ENCODE measurements around the gene SMIM41.

SMIM41 gene

DNA sequence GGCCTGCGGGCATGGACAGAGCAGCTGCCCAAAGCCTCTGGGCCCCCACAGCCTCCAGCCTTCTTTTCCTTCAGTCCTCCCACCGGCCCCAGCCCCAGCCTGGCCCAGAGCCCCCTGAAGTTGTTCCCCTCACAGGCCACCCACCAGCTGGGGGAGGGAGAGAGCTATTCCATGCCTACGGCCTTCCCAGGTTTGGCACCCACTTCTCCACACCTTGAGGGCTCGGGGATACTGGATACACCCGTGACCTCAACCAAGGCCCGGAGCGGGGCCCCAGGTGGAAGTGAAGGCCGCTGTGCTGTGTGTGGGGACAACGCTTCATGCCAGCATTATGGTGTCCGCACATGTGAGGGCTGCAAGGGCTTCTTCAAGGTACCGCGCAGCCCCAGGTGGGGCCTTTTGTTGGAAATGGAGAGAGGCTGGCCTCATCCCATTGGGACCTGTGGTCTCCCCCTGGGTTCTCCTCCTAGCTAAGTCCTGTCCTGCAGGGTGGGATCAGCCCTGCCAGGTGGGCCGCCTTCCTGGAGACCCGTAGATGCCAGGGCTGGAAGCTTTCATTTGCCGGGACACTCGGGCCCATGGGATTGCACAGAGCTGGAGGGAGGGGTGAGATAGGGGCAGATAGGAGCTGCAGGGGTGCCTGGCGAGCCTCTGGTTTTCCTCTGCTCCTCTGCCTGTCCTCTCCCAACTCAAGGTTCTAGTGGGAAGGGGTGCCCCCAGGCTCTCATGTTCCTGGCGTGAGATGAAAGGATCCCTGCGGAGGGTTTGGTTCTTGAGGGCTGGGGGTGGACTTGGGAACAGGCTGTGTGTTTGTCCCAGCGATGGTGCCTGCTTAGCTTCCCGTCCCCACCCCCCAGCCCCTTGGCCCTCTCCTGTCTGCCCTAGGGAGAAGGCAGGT, 24.4 kb upstream of the SMIM41 start:
- in situ Hi-C loops (cut with HindIII; ENCODE audit: low sequenced_read_pairs), result no loop called here
- no peak overlapping the region for H3K4me3 ChIP-seq (ENCODE audit: low read depth, low read length)
- DNase-seq (ENCODE audit: low read depth, low spot score), result no peak
- TF ChIP-seq, protein P1, sequence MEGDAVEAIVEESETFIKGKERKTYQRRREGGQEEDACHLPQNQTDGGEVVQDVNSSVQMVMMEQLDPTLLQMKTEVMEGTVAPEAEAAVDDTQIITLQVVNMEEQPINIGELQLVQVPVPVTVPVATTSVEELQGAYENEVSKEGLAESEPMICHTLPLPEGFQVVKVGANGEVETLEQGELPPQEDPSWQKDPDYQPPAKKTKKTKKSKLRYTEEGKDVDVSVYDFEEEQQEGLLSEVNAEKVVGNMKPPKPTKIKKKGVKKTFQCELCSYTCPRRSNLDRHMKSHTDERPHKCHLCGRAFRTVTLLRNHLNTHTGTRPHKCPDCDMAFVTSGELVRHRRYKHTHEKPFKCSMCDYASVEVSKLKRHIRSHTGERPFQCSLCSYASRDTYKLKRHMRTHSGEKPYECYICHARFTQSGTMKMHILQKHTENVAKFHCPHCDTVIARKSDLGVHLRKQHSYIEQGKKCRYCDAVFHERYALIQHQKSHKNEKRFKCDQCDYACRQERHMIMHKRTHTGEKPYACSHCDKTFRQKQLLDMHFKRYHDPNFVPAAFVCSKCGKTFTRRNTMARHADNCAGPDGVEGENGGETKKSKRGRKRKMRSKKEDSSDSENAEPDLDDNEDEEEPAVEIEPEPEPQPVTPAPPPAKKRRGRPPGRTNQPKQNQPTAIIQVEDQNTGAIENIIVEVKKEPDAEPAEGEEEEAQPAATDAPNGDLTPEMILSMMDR (IDR thresholded peaks at IDR 0.05; ENCODE audit: low read depth, low read length), result no peak

DNA sequence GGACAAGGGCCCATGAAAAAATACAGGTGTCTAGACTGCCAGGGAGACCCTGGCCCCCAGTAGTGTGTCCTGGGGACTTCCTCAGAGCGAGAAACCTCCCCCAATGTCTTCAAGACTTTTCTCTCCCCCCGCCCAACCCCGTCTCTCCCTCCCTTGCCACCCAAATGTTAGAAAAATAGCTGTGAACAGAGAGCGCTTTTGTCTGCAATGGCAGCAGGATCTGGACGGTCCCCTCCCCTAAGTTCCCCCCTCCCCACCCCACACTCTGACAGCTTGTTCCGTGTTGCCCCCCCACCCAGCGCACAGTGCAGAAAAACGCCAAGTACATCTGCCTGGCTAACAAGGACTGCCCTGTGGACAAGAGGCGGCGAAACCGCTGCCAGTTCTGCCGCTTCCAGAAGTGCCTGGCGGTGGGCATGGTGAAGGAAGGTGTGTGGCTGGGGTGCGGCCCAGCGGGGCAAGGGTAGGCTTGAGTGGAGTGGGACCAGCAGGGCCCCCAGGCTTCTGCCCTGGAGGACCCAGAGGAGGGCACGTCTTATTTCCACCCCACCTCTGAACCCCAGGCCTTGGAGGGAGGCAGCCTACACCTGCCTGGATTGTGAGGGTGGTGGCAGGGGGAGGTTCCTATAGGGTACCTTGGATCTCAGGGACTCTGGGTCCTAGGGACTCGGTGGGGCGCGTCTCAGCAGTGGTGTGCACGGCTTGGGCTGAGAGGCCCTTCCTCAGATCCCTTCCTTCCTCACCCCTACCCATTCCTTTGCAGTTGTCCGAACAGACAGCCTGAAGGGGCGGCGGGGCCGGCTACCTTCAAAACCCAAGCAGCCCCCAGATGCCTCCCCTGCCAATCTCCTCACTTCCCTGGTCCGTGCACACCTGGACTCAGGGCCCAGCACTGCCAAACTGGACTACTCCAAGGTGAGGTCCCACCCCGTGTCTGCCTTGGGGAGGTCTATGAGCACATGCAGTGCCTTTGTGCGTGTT, 23.5 kb upstream of the SMIM41 start:
- H3K4me3 ChIP-seq (ENCODE audit: low read depth, low read length), result no peak overlapping the region
- DNase-seq (ENCODE audit: low read depth, low spot score), result no peak
- TF ChIP-seq, protein P1 (IDR thresholded peaks at IDR 0.05; ENCODE audit: low read depth, low read length), result no peak
- in situ Hi-C loops (cut with HindIII; ENCODE audit: low sequenced_read_pairs), result no loop called here

DNA sequence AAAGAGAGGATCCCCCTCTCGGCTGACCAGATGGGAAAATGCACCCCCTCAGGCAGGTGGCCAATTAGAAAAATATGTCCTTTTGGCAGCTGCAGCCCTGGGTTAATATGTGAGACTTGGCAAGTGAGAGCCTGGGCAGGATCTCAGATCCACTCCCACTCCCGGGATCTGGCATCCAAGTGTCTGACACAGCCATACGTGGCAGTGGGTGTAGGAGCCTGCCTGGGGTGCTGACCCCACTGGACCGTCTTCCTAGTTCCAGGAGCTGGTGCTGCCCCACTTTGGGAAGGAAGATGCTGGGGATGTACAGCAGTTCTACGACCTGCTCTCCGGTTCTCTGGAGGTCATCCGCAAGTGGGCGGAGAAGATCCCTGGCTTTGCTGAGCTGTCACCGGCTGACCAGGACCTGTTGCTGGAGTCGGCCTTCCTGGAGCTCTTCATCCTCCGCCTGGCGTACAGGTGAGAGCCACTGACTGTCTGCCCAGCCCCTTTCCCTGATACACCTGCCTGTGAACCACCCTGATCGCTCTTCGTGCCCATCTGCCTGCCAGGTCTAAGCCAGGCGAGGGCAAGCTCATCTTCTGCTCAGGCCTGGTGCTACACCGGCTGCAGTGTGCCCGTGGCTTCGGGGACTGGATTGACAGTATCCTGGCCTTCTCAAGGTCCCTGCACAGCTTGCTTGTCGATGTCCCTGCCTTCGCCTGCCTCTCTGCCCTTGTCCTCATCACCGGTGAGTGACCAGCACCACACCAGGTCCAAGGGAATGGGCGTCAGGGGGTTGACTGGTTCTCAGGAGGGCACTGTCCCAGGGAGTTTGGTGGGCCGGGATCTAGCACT, 22.5 kb upstream of the SMIM41 start:
- no peak for DNase-seq (ENCODE audit: low read depth, low spot score)
- in situ Hi-C loops (cut with HindIII; ENCODE audit: low sequenced_read_pairs), result no loop called here
- TF ChIP-seq, protein P1 (IDR thresholded peaks at IDR 0.05; ENCODE audit: low read depth, low read length), result no peak
- no peak overlapping the region for H3K4me3 ChIP-seq (ENCODE audit: low read depth, low read length)

DNA sequence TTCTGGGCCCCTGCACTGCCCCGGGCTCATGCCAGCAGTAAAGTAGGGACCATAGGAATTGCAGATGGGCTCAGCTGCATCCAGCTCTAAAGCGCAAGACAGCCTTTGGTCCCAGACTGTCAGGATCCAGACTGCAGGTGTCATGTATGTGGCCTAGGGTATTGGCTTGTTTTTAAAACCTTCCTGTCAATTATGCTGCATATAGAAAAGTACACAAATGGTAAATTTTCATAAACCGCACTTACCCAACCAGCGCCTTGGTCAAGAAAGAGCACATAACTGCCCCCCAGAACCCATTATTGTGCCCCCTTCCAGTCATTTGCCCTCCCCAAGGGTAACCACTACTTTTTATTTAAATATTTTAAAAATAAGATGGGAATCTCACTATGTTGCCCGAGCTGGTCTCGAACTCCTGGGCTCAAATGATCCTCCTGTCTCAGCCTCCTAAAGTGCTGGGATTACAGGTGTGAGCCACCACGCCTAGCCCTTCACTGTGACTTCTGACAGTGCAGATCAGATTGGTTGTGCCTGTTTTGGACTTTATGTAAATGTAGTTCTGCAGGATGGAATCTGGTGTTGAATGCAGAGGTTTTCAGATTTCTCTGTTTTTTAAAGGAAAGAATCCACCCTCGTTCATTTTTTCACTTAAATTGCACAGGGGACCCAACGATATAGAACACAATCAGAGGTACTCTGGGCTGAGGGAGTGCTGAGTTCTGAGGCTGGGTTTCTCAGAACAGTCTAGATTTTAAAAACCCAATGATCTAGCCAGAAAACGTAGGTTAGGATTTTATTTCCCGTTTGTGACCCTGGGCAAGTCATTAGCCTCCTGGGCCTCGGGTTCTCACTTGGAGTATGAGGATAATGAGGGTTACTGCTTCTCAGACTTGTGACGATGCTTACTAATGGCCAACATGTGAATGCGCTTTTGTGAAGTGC, 21.6 kb upstream of the SMIM41 start:
- TF ChIP-seq, protein P1 (IDR thresholded peaks at IDR 0.05; ENCODE audit: low read depth, low read length), result no peak

DNA sequence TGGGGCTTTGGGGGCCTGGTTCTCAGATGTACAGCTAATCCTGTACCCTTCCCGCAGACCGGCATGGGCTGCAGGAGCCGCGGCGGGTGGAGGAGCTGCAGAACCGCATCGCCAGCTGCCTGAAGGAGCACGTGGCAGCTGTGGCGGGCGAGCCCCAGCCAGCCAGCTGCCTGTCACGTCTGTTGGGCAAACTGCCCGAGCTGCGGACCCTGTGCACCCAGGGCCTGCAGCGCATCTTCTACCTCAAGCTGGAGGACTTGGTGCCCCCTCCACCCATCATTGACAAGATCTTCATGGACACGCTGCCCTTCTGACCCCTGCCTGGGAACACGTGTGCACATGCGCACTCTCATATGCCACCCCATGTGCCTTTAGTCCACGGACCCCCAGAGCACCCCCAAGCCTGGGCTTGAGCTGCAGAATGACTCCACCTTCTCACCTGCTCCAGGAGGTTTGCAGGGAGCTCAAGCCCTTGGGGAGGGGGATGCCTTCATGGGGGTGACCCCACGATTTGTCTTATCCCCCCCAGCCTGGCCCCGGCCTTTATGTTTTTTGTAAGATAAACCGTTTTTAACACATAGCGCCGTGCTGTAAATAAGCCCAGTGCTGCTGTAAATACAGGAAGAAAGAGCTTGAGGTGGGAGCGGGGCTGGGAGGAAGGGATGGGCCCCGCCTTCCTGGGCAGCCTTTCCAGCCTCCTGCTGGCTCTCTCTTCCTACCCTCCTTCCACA, 20.7 kb upstream of the SMIM41 start:
- no peak for DNase-seq (ENCODE audit: low read depth, low spot score)
- H3K4me3 ChIP-seq (ENCODE audit: low read depth, low read length), result no peak overlapping the region
- in situ Hi-C loops (cut with HindIII; ENCODE audit: low sequenced_read_pairs), result no loop called here
- TF ChIP-seq, protein P1 (IDR thresholded peaks at IDR 0.05; ENCODE audit: low read depth, low read length), result no peak

More for the DNA sequence above, 21.6 kb upstream of the SMIM41 start:
- DNase-seq (ENCODE audit: low read depth, low spot score), result no peak
- H3K4me3 ChIP-seq (ENCODE audit: low read depth, low read length), result no peak overlapping the region
- in situ Hi-C loops (cut with HindIII; ENCODE audit: low sequenced_read_pairs), result no loop called here

Measured in astrocyte of the spinal cord (primary cell).